ENCODE results near the gene COL8A2. TPM values are rescaled to one million over a fixed set of nuclear protein-coding genes. Genes with fewer than 3 reads are reported as not detected.

Gene COL8A2
- total RNA-seq, 1 donor from 2014 or later: 1.2 TPM

- intact Hi-C loops (cut with micrococcal nuclease): loop anchor here (10.0 kb wide), 1 partner anchor 140 kb away; no protein-coding TSS in a partner anchor
- no peaks in the 10 kb centered on the region for H3K27me3 ChIP-seq (ENCODE audit: low read depth)
- no peaks in the 10 kb centered on the region for H3K9me3 ChIP-seq (replicated peaks)
- H3K36me3 ChIP-seq: peaks cover 5% of the 10 kb centered on the region
- H3K4me3 ChIP-seq: no peak overlapping the region
- no peak for DNase-seq
- TF ChIP-seq CTCF (IDR thresholded peaks at IDR 0.05; ENCODE audit: borderline replicate concordance): no peak
- H3K4me1 ChIP-seq: peaks cover 62% of the 10 kb centered on the region
- H3K27ac ChIP-seq (replicated peaks): no peak overlapping the region
Measured at GRCh38 chr1:36144413-36144812, 19.4 kb upstream of the COL8A2 start.

GRCh38 chr1:36143424-36143823, 18.4 kb upstream of the COL8A2 start:
- Histone ChIP-seq H3K9me3 (replicated peaks) (no peaks in the 10 kb centered on the region), H3K27ac (replicated peaks) (peak overlapping the region; percentile 9), H3K27me3 (ENCODE audit: low read depth) (no peaks in the 10 kb centered on the region), H3K36me3 (peaks cover 15% of the 10 kb centered on the region), H3K4me1 (peaks cover 58% of the 10 kb centered on the region), H3K4me3 (no peak overlapping the region)
- intact Hi-C loops (cut with micrococcal nuclease): loop anchor here (10.0 kb wide), 1 partner anchor 141 kb away; no protein-coding TSS in a partner anchor
- DNase-seq: no peak
- no peak for TF ChIP-seq CTCF (IDR thresholded peaks at IDR 0.05; ENCODE audit: borderline replicate concordance)

- no peak for TF ChIP-seq CTCF (IDR thresholded peaks at IDR 0.05; ENCODE audit: borderline replicate concordance)
- peaks cover 57% of the 10 kb centered on the region for H3K4me1 ChIP-seq
- no peaks in the 10 kb centered on the region for H3K27me3 ChIP-seq (ENCODE audit: low read depth)
- no peak for DNase-seq
- no peak overlapping the region for H3K4me3 ChIP-seq
- intact Hi-C loops (cut with micrococcal nuclease): loop anchor here (10.0 kb wide), 1 partner anchor 143 kb away; no protein-coding TSS in a partner anchor
- H3K27ac ChIP-seq (replicated peaks): peak overlapping the region; percentile 9
- H3K36me3 ChIP-seq: peaks cover 28% of the 10 kb centered on the region
- H3K9me3 ChIP-seq (replicated peaks): no peaks in the 10 kb centered on the region
Measured at GRCh38 chr1:36142121-36142520, 17.1 kb upstream of the COL8A2 start.

- H3K4me3 ChIP-seq: no peak overlapping the region
- H3K9me3 ChIP-seq (replicated peaks): no peaks in the 10 kb centered on the region
- H3K36me3 ChIP-seq: peaks cover 32% of the 10 kb centered on the region
- intact Hi-C loops (cut with micrococcal nuclease): no loop called here
- peak overlapping the region; percentile 21 for H3K27ac ChIP-seq (replicated peaks)
- peaks cover 81% of the 10 kb centered on the region for H3K4me1 ChIP-seq
- H3K27me3 ChIP-seq (ENCODE audit: low read depth): no peaks in the 10 kb centered on the region
- no peak for TF ChIP-seq CTCF (IDR thresholded peaks at IDR 0.05; ENCODE audit: borderline replicate concordance)
- no peak for DNase-seq
Measured at GRCh38 chr1:36139521-36139920, 14.5 kb upstream of the COL8A2 start.

GRCh38 chr1:36137776-36138175, 12.8 kb upstream of the COL8A2 start:
- intact Hi-C loops (cut with micrococcal nuclease): no loop called here

More at GRCh38 chr1:36137776-36138175, 12.8 kb upstream of the COL8A2 start:
- Histone ChIP-seq H3K36me3 (peaks cover 32% of the 10 kb centered on the region), H3K4me1 (peaks cover 90% of the 10 kb centered on the region), H3K9me3 (replicated peaks) (no peaks in the 10 kb centered on the region), H3K27me3 (ENCODE audit: low read depth) (no peaks in the 10 kb centered on the region), H3K4me3 (no peak overlapping the region), H3K27ac (replicated peaks) (no peak overlapping the region)
- TF ChIP-seq CTCF (IDR thresholded peaks at IDR 0.05; ENCODE audit: borderline replicate concordance): no peak
- no peak for DNase-seq

Data from left ventricle myocardium inferior (tissue), 1 donor.